ENCODE results near the gene GTF2H1.

GTF2H1 gene

DNA sequence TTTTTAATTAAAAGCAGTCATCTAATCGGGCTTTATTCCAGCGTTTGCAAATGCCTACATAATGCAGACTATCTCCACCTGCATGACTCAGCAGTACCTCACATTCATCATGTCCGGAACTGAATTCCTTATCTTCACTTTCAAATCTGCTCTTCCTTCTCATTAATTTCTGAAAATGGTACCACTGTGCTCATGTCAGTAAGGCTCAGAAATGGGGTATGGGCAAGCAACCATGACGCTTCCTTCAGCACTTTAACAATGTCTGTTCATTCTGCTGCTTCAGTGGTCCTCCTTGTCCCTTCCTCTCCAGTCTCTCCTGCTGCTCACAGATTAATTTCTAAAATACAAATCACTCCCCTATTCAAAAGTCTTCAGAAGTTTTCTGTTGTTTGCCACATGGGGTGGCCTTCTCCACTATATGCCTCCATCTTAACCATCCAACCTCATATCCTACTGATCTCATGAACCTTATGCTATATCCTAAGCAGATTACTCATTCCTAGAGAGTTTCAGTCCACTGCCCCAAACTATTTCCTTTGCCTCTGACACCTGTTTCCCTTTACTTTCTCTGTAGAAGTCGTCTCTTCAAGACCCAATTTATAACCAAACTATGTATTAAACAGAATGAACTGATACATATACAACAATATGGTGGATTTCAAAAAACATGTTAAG is 7.0 kb downstream of the GTF2H1 start:
- DNase-seq (ENCODE audit: insufficient read length, low spot score) (no peak), FAIRE-seq (no peak)
- TF ChIP-seq, protein P1, sequence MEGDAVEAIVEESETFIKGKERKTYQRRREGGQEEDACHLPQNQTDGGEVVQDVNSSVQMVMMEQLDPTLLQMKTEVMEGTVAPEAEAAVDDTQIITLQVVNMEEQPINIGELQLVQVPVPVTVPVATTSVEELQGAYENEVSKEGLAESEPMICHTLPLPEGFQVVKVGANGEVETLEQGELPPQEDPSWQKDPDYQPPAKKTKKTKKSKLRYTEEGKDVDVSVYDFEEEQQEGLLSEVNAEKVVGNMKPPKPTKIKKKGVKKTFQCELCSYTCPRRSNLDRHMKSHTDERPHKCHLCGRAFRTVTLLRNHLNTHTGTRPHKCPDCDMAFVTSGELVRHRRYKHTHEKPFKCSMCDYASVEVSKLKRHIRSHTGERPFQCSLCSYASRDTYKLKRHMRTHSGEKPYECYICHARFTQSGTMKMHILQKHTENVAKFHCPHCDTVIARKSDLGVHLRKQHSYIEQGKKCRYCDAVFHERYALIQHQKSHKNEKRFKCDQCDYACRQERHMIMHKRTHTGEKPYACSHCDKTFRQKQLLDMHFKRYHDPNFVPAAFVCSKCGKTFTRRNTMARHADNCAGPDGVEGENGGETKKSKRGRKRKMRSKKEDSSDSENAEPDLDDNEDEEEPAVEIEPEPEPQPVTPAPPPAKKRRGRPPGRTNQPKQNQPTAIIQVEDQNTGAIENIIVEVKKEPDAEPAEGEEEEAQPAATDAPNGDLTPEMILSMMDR (IDR thresholded peaks at IDR 0.05; ENCODE audit: insufficient read depth, missing control alignments): no peak

DNA sequence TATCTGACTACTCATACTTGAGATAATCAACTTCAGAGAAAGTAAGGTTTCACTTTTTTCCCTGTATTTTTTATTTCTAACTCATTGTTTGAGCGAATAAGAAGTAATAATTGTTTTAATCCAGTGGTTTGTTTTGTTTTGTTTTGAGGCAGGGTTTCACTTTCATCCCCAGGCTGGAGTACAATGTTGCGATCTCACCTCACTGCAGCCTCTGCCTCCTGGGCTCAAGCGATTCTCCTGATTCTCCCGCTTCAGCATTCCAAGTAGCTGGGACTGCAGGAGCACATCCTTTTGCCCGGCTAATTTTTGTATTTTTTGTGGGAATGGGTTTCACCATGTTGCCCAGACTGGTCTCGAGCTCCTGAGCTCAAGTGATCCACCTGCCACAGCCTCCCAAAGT is 8.6 kb downstream of the GTF2H1 start:
- DNase-seq (ENCODE audit: insufficient read length, low spot score) (no peak), FAIRE-seq (no peak)
- TF ChIP-seq, protein P1 (IDR thresholded peaks at IDR 0.05; ENCODE audit: insufficient read depth, missing control alignments): no peak

DNA sequence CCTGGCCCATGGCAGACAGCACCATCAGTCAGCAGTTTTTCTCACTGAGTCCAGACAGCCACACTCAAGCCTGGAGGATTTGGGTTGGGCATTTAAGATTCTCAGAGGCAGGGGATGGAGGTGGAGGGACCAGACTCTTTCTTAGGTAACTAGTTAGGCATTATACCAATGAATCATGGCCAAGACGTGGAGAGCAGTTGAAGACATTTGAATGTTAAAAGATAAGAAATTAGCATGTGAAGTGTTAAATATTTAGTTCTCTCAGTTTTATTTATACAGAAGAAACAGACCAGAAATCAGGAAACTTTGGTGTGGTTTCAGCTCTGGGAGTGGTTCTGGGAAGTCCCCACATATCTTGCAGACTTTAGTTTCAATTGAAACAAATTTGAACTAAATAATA is 9.9 kb downstream of the GTF2H1 start:
- FAIRE-seq: no peak
- DNase-seq (ENCODE audit: insufficient read length, low spot score): no peak
- TF ChIP-seq, protein P1 (IDR thresholded peaks at IDR 0.05; ENCODE audit: insufficient read depth, missing control alignments): no peak

DNA sequence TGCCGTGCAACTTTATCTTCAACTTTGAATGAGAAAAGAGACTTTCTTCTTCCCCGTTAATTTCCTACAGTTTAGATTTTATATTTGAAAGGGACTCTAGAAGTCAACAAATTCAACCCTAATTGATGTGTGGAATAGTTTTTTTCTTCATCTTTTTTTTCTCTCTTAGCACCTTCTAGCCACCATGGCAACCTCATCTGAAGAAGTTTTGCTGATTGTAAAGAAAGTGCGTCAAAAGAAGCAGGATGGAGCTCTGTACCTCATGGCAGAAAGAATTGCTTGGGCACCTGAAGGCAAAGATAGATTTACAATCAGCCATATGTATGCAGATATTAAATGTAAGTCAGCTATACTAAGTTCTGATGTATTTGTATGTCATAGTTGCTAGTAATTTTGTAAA is 10.5 kb downstream of the GTF2H1 start:
- DNase-seq (ENCODE audit: insufficient read length, low spot score) (no peak), FAIRE-seq (no peak)
- TF ChIP-seq, protein P1 (IDR thresholded peaks at IDR 0.05; ENCODE audit: insufficient read depth, missing control alignments): no peak

DNA sequence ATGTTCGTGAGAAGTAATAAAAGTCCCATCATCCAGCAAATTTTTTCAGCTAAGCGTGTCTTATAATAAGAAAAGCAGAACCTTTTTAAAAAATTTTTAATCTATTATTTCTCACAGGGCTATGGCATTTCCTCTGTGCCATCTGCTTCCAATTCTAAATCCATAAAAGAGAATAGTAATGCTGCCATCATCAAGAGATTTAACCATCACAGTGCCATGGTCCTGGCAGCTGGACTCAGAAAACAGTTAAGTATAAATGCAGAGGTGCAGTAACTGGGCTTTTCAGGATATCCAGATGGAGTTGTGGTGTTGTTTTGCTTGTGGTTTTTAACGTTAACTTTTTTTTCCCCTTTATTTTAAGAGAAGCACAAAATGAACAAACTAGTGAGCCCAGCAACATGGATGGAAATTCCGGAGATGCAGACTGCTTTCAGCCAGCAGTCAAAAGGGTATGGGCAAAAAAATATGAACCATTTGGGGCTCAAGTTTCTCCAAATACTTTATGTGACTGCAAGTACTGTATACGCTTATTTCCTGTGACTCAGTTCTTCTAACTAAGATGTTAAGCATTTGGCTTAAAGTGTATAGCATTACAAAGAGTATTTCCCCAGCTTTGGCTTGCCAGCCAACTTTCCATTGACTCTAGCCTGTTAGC is 25.2 kb downstream of the GTF2H1 start:
- TF ChIP-seq, protein P1 (IDR thresholded peaks at IDR 0.05; ENCODE audit: insufficient read depth, missing control alignments): no peak
- FAIRE-seq (no peak), DNase-seq (ENCODE audit: insufficient read length, low spot score) (no peak)

DNA sequence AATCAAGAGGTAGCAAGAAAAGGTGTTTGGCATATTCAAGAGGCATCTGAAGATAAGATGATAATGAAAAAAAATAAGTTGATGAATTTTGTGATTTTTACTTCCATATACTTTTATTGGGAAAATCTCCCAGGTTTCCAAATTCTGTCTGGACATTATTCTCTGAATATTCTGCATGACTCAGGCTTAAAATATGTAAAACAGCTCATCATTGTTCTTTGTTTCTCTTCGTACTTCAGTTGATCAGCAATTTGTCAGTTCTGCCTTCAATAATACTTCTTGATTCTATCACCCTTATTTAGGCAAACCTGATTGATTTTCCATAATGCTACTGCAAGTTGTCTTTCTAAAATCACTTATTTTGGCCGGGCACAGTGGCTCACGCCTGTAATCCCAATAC is 30.2 kb downstream of the GTF2H1 start:
- TF ChIP-seq, protein P1 (IDR thresholded peaks at IDR 0.05; ENCODE audit: insufficient read depth, missing control alignments): no peak
- DNase-seq (ENCODE audit: insufficient read length, low spot score) (no peak), FAIRE-seq (no peak)

DNA sequence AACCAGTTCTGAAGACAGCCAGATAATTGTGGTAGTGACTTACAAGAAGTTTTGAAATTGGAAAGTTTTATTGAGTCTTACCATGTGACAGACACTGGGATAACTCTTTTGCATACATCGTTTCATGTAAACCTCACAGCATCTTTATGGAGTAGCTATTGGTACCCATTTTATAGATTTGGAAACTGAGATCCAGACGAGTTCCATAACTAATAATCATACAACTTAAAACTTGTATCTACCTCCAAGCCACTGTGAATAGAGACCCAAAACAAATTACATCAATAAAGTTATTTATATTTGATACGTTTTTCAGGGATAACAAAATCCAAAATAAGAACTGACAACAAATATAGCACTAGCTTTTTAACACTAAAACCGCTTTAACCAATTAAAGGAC is 36.3 kb downstream of the GTF2H1 start:
- FAIRE-seq: no peak
- TF ChIP-seq, protein P1 (IDR thresholded peaks at IDR 0.05; ENCODE audit: insufficient read depth, missing control alignments): no peak
- no peak for DNase-seq (ENCODE audit: insufficient read length, low spot score)
